ENCODE data around the gene MMP11.

MMP11 gene

DNA sequence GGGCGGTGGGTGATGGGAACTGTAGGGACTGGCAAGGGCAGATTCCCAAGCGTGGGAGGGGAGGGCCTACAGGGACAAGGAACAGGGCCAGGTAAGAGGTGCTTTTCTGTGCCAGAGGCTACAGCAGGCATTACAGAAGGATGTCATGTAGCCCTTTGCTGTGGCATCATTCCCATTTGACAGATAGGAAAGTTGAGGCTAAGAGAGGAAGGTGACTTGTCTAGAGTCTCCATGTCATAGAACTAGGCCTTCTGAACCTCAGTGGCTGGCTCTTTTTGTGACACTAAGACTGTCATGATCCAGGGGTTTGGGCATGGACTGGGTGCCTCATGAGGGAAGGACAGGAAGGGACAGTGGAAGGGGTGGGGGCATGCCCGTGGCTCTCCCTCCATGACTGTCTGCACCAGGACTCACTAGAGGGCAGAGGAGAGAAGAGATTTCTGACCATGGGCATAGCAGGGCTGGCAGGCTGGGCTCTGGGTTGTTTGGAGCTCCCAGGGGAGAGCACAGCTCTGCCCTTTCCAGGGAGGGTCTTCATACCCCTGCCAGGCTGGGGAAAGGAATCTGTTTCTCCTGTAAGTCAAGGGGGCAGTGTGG is 3.2 kb downstream of the MMP11 start:
- no peak overlapping the region for H3K9ac ChIP-seq (ENCODE audit: low read length)
- H3K27me3 ChIP-seq (ENCODE audit: control insufficient read depth, insufficient read depth, low read length), result peaks cover 17% of the 10 kb centered on the region
- no peak overlapping the region for H3K4me3 ChIP-seq (ENCODE audit: low read length)
- peaks cover 3% of the 10 kb centered on the region for H3K4me1 ChIP-seq (ENCODE audit: control insufficient read depth, low read depth, low read length)
- no peaks in the 10 kb centered on the region for H3K9me3 ChIP-seq (ENCODE audit: control insufficient read depth, low read depth, low read length)
- H3K27ac ChIP-seq (ENCODE audit: low read length), result no peak overlapping the region
- no peaks in the 10 kb centered on the region for H3K36me3 ChIP-seq (ENCODE audit: control insufficient read depth, low read depth, low read length)

DNA sequence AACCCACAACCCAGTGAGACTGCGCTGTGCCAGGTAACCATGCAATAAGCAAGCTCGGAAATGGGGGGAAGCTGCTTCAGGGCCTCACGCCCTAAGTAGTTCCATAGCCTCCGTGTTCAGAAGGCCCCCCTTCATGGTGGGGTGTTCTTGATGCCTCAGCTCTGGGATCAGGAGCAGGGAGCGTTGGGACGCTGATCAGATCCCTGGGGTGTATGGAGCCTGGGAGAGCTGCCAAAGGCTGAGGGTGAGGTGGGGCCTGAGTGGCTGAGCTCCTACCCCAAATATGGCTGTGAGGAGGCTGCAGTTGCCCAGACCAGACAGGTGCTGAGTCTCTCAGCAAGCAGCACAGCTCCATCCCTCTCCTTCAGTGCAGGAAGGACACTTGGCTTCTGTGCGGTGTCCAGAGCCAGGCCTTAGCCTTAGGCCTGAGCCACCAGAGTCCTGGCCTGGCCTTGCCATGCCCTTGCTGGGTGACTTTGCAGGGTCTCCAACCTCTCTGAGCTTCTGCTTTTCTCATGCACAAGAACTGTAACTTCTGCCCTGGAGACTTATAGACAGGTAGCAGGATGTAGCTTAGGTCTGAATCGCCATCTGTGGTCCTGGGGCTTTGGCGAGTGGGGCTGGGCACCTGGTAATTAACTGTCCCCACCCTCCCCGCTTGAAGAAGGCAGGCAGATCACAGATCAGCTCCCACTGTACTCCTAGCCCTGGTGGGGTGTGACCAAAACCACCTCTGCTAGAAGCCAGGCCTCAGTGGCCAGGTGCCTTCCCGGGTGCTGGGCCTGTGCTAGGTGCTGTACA is 5.3 kb downstream of the MMP11 start:
- H3K27me3 ChIP-seq (ENCODE audit: control insufficient read depth, insufficient read depth, low read length), result peaks cover 16% of the 10 kb centered on the region
- no peak overlapping the region for H3K9ac ChIP-seq (ENCODE audit: low read length)
- no peaks in the 10 kb centered on the region for H3K9me3 ChIP-seq (ENCODE audit: control insufficient read depth, low read depth, low read length)
- no peak overlapping the region for H3K27ac ChIP-seq (ENCODE audit: low read length)
- H3K4me3 ChIP-seq (ENCODE audit: low read length), result no peak overlapping the region
- no peaks in the 10 kb centered on the region for H3K36me3 ChIP-seq (ENCODE audit: control insufficient read depth, low read depth, low read length)
- peaks cover 3% of the 10 kb centered on the region for H3K4me1 ChIP-seq (ENCODE audit: control insufficient read depth, low read depth, low read length)

DNA sequence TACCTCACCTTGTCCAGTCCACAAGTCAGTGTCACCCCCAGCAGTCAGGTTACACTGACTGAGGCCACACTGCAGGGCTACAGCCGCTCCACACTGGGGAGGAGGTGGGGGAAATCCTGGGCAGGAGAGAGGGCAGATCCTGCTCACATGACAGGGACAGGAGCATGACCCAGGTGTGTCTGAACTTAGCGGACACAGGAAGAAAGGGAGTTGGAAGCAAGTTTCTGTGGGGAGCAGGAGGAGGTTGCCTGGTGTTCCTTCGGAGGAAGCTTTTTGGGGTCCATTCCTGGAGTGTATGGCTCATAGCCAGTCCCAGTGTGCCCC is 5.9 kb downstream of the MMP11 start:
- no peaks in the 10 kb centered on the region for H3K36me3 ChIP-seq (ENCODE audit: control insufficient read depth, low read depth, low read length)
- H3K9me3 ChIP-seq (ENCODE audit: control insufficient read depth, low read depth, low read length), result no peaks in the 10 kb centered on the region
- no peaks in the 10 kb centered on the region for H3K4me1 ChIP-seq (ENCODE audit: control insufficient read depth, low read depth, low read length)
- no peak overlapping the region for H3K4me3 ChIP-seq (ENCODE audit: low read length)
- no peak overlapping the region for H3K27ac ChIP-seq (ENCODE audit: low read length)
- H3K9ac ChIP-seq (ENCODE audit: low read length), result no peak overlapping the region
- H3K27me3 ChIP-seq (ENCODE audit: control insufficient read depth, insufficient read depth, low read length), result peaks cover 10% of the 10 kb centered on the region

DNA sequence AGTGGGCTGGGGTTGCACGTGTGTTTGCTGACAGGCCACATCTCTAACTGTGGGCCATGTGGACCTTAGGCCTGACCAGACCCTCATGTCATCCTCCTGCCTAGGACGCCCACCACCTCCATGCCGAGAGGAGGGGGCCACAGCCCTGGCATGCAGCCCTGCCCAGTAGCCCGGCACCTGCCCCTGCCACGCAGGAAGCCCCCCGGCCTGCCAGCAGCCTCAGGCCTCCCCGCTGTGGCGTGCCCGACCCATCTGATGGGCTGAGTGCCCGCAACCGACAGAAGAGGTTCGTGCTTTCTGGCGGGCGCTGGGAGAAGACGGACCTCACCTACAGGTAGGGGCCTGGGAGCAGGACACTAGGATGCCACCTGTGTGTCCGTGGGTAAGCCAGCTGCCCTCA is 6.4 kb downstream of the MMP11 start:
- Histone ChIP-seq H3K9me3 (ENCODE audit: control insufficient read depth, low read depth, low read length) (no peaks in the 10 kb centered on the region), H3K9ac (ENCODE audit: low read length) (no peak overlapping the region), H3K4me1 (ENCODE audit: control insufficient read depth, low read depth, low read length) (no peaks in the 10 kb centered on the region), H3K4me3 (ENCODE audit: low read length) (no peak overlapping the region), H3K27ac (ENCODE audit: low read length) (no peak overlapping the region), H3K36me3 (ENCODE audit: control insufficient read depth, low read depth, low read length) (no peaks in the 10 kb centered on the region), H3K27me3 (ENCODE audit: control insufficient read depth, insufficient read depth, low read length) (peaks cover 5% of the 10 kb centered on the region)

DNA sequence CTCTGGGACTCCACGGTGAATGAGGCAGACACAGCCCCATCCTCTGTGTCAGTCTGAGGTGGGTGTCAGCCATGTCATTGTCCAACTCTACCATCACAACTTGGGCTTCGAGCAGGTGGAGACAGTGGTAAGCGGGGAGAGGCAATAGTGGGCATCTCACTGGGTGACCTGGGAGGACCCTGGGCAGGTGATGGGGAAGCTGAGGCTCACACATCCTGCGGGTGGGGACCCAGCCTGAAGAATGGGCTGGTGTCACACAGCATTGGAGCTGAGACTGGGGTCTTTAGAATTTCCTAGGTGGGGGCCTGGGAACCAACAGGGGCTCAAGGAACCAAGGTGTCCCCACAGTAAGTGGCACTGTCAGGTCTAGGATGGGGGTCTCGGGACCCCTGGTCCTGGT is 7.1 kb downstream of the MMP11 start:
- no peak overlapping the region for H3K4me3 ChIP-seq (ENCODE audit: low read length)
- H3K36me3 ChIP-seq (ENCODE audit: control insufficient read depth, low read depth, low read length), result no peaks in the 10 kb centered on the region

DNA sequence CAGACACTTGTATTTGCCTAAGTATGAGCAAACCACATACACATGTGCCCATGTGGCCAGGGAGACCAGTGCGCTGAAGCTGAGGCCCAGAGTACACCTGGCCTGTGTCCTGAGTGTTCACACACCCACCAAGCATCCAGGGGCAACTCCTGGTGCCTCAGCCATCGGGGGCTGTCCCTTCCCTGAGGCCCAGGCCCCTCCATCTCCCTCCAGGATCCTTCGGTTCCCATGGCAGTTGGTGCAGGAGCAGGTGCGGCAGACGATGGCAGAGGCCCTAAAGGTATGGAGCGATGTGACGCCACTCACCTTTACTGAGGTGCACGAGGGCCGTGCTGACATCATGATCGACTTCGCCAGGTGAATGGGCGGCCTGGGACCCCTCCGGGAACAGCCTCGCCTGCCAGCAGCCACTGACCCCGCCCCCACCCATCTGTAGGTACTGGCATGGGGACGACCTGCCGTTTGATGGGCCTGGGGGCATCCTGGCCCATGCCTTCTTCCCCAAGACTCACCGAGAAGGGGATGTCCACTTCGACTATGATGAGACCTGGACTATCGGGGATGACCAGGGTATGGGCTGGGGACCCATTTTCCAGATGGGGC is 7.6 kb downstream of the MMP11 start:
- no peaks in the 10 kb centered on the region for H3K27me3 ChIP-seq (ENCODE audit: control insufficient read depth, insufficient read depth, low read length)
- H3K9ac ChIP-seq (ENCODE audit: low read length), result no peak overlapping the region
- no peak overlapping the region for H3K27ac ChIP-seq (ENCODE audit: low read length)
- H3K4me1 ChIP-seq (ENCODE audit: control insufficient read depth, low read depth, low read length), result no peaks in the 10 kb centered on the region
- no peak overlapping the region for H3K4me3 ChIP-seq (ENCODE audit: low read length)
- no peaks in the 10 kb centered on the region for H3K36me3 ChIP-seq (ENCODE audit: control insufficient read depth, low read depth, low read length)
- no peaks in the 10 kb centered on the region for H3K9me3 ChIP-seq (ENCODE audit: control insufficient read depth, low read depth, low read length)

More for the DNA sequence above, 7.1 kb downstream of the MMP11 start:
- H3K4me1 ChIP-seq (ENCODE audit: control insufficient read depth, low read depth, low read length), result no peaks in the 10 kb centered on the region
- no peak overlapping the region for H3K27ac ChIP-seq (ENCODE audit: low read length)
- no peaks in the 10 kb centered on the region for H3K9me3 ChIP-seq (ENCODE audit: control insufficient read depth, low read depth, low read length)
- no peak overlapping the region for H3K9ac ChIP-seq (ENCODE audit: low read length)
- no peaks in the 10 kb centered on the region for H3K27me3 ChIP-seq (ENCODE audit: control insufficient read depth, insufficient read depth, low read length)

DNA sequence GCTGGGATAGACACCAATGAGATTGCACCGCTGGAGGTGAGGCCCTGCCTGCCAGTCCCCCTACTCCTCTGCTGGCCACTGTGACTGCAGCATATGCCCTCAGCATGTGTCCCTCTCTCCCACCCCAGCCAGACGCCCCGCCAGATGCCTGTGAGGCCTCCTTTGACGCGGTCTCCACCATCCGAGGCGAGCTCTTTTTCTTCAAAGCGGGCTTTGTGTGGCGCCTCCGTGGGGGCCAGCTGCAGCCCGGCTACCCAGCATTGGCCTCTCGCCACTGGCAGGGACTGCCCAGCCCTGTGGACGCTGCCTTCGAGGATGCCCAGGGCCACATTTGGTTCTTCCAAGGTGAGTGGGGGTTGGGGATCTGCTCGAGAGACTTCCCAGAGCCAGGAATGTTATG is 8.4 kb downstream of the MMP11 start:
- H3K9ac ChIP-seq (ENCODE audit: low read length), result no peak overlapping the region

DNA sequence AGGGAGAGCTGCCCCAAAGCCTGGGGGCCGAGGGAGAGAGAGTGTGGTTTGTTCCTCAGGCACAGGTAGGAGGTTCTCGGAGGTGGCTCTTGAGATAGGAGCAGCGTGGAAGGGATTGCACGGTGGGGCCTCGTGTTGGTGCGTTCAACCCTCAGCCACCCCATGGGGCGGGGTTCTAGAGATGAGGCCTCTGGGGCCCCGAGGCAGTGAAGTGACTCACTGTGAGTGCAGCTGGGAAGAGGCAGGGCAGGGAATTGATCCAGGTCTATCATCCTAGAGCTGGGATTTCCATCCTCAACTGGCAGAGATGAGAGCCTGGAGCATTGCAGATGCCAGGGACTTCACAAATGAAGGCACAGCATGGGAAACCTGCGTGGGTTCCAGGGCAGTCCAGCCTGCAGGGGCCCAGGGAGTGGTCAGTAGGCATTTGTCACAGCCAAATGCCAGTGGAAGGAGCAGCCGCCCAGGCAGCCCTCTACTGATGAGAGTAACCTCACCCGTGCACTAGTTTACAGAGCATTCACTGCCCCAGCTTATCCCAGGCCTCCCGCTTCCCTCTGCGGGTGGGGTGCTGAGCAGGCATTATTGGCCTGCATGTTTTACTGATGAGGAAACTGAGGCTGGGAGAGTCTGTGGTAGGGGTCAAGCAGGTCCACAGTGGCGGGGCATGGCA is 9.0 kb downstream of the MMP11 start:
- Histone ChIP-seq H3K9ac (ENCODE audit: low read length) (no peak overlapping the region), H3K27ac (ENCODE audit: low read length) (no peak overlapping the region), H3K27me3 (ENCODE audit: control insufficient read depth, insufficient read depth, low read length) (no peaks in the 10 kb centered on the region), H3K4me1 (ENCODE audit: control insufficient read depth, low read depth, low read length) (peaks cover 4% of the 10 kb centered on the region), H3K9me3 (ENCODE audit: control insufficient read depth, low read depth, low read length) (no peaks in the 10 kb centered on the region), H3K36me3 (ENCODE audit: control insufficient read depth, low read depth, low read length) (no peaks in the 10 kb centered on the region), H3K4me3 (ENCODE audit: low read length) (no peak overlapping the region)

More for the DNA sequence above, 8.4 kb downstream of the MMP11 start:
- Histone ChIP-seq H3K4me1 (ENCODE audit: control insufficient read depth, low read depth, low read length) (no peaks in the 10 kb centered on the region), H3K27me3 (ENCODE audit: control insufficient read depth, insufficient read depth, low read length) (no peaks in the 10 kb centered on the region), H3K4me3 (ENCODE audit: low read length) (no peak overlapping the region), H3K36me3 (ENCODE audit: control insufficient read depth, low read depth, low read length) (no peaks in the 10 kb centered on the region), H3K9me3 (ENCODE audit: control insufficient read depth, low read depth, low read length) (no peaks in the 10 kb centered on the region), H3K27ac (ENCODE audit: low read length) (no peak overlapping the region)

DNA sequence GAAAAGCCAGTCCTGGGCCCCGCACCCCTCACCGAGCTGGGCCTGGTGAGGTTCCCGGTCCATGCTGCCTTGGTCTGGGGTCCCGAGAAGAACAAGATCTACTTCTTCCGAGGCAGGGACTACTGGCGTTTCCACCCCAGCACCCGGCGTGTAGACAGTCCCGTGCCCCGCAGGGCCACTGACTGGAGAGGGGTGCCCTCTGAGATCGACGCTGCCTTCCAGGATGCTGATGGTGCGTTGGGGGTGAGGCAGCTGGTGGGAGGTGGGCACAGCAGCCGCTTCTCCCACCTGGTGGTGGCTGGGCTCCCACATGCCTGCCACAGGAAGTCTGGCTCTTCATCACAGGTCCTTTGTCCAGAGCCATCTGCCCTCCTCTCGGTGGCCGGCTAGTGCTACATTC is 9.6 kb downstream of the MMP11 start:
- Histone ChIP-seq H3K36me3 (ENCODE audit: control insufficient read depth, low read depth, low read length) (no peaks in the 10 kb centered on the region), H3K4me1 (ENCODE audit: control insufficient read depth, low read depth, low read length) (peaks cover 5% of the 10 kb centered on the region), H3K9ac (ENCODE audit: low read length) (no peak overlapping the region), H3K4me3 (ENCODE audit: low read length) (no peak overlapping the region), H3K27ac (ENCODE audit: low read length) (no peak overlapping the region), H3K9me3 (ENCODE audit: control insufficient read depth, low read depth, low read length) (no peaks in the 10 kb centered on the region), H3K27me3 (ENCODE audit: control insufficient read depth, insufficient read depth, low read length) (no peaks in the 10 kb centered on the region)

DNA sequence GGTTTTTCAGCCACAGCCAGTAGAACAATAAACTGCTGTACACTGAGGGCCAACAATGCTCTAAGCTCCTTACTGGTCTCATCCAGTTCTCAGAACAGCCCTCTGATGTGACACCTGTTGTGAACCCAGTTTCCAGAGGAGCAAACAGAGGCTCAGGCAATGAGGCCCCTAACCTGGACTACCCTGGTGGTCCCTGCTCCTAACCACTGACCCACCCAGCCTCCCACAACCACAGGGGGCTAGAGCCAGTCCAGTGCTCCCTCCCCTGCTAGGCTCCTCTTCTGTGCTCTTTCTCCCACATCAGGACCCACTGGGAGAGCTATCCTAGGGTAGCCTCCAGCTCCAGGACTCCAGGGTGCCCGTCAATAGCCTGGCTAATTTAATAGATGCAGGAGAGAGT is 10.1 kb downstream of the MMP11 start:
- no peaks in the 10 kb centered on the region for H3K9me3 ChIP-seq (ENCODE audit: control insufficient read depth, low read depth, low read length)
- H3K4me3 ChIP-seq (ENCODE audit: low read length), result no peak overlapping the region
- H3K27ac ChIP-seq (ENCODE audit: low read length), result no peak overlapping the region
- H3K4me1 ChIP-seq (ENCODE audit: control insufficient read depth, low read depth, low read length), result peaks cover 5% of the 10 kb centered on the region
- no peaks in the 10 kb centered on the region for H3K27me3 ChIP-seq (ENCODE audit: control insufficient read depth, insufficient read depth, low read length)
- no peaks in the 10 kb centered on the region for H3K36me3 ChIP-seq (ENCODE audit: control insufficient read depth, low read depth, low read length)
- no peak overlapping the region for H3K9ac ChIP-seq (ENCODE audit: low read length)

DNA sequence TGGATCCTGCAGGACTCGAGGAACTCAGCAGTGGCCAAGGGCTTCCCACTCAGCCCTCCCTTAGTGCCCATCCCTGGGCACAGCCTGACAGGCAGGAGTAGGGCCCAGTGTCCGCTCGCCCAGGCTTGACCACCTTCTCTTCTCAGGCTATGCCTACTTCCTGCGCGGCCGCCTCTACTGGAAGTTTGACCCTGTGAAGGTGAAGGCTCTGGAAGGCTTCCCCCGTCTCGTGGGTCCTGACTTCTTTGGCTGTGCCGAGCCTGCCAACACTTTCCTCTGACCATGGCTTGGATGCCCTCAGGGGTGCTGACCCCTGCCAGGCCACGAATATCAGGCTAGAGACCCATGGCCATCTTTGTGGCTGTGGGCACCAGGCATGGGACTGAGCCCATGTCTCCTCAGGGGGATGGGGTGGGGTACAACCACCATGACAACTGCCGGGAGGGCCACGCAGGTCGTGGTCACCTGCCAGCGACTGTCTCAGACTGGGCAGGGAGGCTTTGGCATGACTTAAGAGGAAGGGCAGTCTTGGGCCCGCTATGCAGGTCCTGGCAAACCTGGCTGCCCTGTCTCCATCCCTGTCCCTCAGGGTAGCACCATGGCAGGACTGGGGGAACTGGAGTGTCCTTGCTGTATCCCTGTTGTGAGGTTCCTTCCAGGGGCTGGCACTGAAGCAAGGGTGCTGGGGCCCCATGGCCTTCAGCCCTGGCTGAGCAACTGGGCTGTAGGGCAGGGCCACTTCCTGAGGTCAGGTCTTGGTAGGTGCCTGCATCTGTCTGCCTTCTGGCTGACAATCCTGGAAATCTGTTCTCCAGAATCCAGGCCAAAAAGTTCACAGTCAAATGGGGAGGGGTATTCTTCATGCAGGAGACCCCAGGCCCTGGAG is 10.9 kb downstream of the MMP11 start:
- no peaks in the 10 kb centered on the region for H3K36me3 ChIP-seq (ENCODE audit: control insufficient read depth, low read depth, low read length)
- no peak overlapping the region for H3K27ac ChIP-seq (ENCODE audit: low read length)
- no peak overlapping the region for H3K4me3 ChIP-seq (ENCODE audit: low read length)
- H3K27me3 ChIP-seq (ENCODE audit: control insufficient read depth, insufficient read depth, low read length), result no peaks in the 10 kb centered on the region
- H3K4me1 ChIP-seq (ENCODE audit: control insufficient read depth, low read depth, low read length), result peaks cover 8% of the 10 kb centered on the region
- no peak overlapping the region for H3K9ac ChIP-seq (ENCODE audit: low read length)
- no peaks in the 10 kb centered on the region for H3K9me3 ChIP-seq (ENCODE audit: control insufficient read depth, low read depth, low read length)
